Measurements from ENCODE around the gene PHOSPHO2. TPM values are rescaled to one million over a fixed set of nuclear protein-coding genes. Genes with fewer than 3 reads are reported as not detected.
"Not testable (repeated sequence)": the region's sequence is repeated elsewhere in the genome, so short reads cannot be mapped to it uniquely, and the experiment has no call there.

PHOSPHO2 gene
- polyA plus RNA-seq, 3 donors, result 12.5 to 19.9 (median 15.2) TPM

- DNase-seq (ENCODE audit: extremely low read depth in 1 of 11, low read depth in 9 of 11, low spot score in 4 of 11), result no peak
Measured at GRCh38 chr2:169673106-169673505, 21.2 kb upstream of the PHOSPHO2 start.

GRCh38 chr2:169673921-169674320, 20.3 kb upstream of the PHOSPHO2 start:
- DNase-seq (ENCODE audit: extremely low read depth in 1 of 11, low read depth in 9 of 11, low spot score in 4 of 11), result no peak

GRCh38 chr2:169676357-169676756, 17.9 kb upstream of the PHOSPHO2 start:
- DNase-seq (ENCODE audit: extremely low read depth in 1 of 11, low read depth in 9 of 11, low spot score in 4 of 11), result no peak

DNA sequence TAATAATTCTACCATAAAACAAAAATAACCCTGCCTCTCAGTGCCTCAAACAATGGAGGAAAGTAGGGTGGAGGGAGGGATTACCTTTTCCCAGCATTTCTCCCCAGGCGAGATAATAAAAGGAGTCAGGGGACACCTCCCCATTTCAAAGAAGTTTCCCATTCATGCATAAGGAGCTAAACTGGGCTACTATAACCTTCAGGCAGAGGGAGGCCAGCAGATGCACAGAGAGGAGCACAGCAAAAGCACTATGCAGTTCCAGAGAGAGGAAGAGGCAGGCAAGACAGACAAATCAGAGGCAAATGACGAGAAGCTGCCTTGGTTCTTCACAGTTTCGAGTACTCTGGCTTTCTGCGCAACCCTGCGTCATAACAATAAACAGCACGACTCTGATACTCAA, 17.4 kb upstream of the PHOSPHO2 start:
- no peak for DNase-seq (ENCODE audit: extremely low read depth in 1 of 11, low read depth in 9 of 11, low spot score in 4 of 11)

DNA sequence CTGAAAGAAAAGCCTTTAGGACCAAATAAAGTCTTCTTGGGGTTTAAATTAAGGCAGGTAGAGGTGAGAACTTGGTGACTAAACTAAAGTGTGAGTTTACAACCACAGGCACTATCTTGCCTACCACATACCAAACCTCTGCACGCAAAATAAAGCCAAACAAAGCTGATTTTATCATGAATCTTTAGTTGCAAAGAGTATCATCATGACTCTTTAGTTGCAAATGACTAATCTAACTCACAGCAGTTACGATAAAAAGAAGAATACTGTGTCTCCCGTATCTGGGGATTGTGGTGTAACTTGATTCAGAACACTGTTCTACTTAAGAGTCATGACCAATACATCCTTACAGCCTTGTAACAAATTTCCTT, 11.2 kb upstream of the PHOSPHO2 start:
- no peak for DNase-seq (ENCODE audit: extremely low read depth in 1 of 11, low read depth in 9 of 11, low spot score in 4 of 11)

DNA sequence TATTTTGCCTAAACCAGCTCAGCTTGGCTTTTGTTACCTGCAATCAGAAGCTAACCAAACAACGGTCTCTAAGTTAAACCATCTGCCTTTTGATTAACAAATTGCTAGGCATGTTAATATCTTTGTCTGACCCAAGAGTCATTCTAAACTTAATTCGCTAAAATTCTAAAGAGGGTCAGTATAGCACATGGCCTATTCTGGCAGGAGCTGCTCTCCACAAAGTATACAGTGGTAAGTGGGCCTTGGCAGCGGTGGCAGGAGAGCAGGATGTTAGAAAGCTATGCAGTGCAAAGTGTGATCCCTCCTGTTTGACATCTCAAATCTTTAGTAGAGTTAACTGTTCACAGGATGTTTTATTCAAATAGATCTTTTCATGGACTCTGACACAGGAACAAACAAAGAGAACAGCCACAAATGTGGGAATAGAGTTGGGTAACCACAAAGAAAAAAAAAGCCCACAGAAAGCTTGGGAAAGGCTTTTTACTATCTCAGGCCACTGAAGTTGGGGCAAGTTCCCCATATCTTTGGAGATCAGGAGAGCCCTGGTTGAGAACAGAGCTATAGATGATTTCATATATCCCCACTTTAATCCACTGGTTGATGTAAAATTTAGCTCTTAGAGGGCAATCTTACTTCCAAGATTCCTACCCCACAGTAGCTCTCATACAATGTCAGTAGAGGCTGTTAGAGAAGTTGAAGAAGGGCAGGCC, 10.7 kb upstream of the PHOSPHO2 start:
- no peak for DNase-seq (ENCODE audit: extremely low read depth in 1 of 11, low read depth in 9 of 11, low spot score in 4 of 11)

- DNase-seq (ENCODE audit: extremely low read depth in 1 of 11, low read depth in 9 of 11, low spot score in 4 of 11), result no peak
Measured at GRCh38 chr2:169684135-169684565, 10.1 kb upstream of the PHOSPHO2 start.

DNA sequence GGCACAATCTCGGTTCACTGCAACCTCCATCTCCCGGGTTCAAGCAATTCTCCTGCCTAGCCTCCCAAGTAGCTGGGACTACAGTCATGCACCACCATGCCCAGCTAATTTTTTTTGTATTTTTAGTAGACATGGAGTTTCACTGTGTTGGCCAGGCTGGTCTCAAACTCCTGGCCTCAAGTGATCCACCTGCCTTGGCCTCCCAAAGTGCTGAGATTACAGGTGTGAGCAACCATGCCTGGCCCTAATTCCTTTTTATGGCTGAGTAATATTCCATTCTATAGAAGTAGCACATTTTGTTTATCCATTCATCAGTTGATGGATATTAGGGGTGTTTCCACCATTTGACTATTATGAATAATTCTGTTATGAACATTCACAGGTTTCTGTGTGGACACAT, 9.6 kb upstream of the PHOSPHO2 start:
- DNase-seq (ENCODE audit: extremely low read depth in 1 of 11, low read depth in 9 of 11, low spot score in 4 of 11), result not testable (repeated sequence)

DNA sequence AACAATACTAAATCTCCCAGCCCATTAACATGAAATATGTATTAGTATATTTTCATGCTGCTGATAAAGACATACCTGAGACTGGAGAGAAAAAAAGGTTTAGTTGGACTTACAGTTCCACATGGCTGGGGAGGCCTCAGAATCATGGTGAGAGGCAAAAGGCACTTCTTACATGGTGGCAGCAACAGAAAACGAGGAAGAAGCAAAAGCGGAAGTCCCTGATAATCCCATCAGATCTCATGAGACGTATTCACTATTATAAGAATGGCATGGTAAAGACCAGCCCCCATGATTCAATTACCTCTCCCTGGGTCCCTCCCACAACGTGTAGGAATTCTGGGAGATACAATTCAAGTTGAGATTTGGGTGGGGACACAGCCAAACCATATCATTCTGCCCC, 7.4 kb upstream of the PHOSPHO2 start:
- DNase-seq (ENCODE audit: extremely low read depth in 1 of 11, low read depth in 9 of 11, low spot score in 4 of 11), result not testable (repeated sequence)

DNA sequence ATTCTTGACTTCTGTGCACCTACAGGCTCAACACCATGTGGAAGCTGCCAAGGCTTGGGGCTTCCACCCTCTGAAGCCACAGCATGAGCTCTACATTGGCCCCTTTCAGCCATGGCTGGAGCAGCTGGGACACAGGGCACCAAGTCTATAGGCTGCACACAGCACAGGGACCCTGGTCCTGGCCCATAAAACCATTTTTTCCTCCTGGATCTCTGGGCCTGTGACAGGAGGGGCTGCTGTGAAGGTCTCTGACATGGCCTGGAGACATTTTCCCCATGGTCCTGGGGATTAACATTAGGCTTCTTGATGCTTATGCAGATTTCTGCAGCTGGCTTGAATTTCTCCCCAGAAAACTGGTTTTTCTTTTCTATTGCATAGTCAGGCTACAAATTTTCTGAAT, 6.3 kb upstream of the PHOSPHO2 start:
- not testable (repeated sequence) for DNase-seq (ENCODE audit: extremely low read depth in 1 of 11, low read depth in 9 of 11, low spot score in 4 of 11)

- no peak for DNase-seq (ENCODE audit: extremely low read depth in 1 of 11, low read depth in 9 of 11, low spot score in 4 of 11)
Measured at GRCh38 chr2:169690958-169691357, 3.3 kb upstream of the PHOSPHO2 start.

GRCh38 chr2:169692718-169693117, 1.6 kb upstream of the PHOSPHO2 start:
- no peak for DNase-seq (ENCODE audit: extremely low read depth in 1 of 11, low read depth in 9 of 11, low spot score in 4 of 11)

DNA sequence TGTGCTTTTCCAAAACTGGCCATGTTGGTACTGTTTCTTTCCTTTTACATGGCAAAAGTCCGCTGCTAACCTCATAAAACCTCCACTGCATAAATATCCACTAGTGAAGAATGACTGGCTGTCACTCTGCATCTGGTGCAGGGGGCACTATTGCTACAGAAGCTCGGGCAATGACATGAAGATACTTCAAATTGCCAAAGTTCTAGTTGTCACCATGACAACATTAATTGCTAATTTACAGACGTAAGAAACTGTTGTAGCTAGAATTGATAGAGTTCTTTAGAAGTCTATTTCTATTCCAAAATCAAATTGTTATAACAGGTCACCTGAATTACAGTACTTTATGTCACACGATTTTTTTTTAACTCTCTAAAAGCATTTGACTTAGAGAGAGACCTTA, 909 bp upstream of the PHOSPHO2 start:
- no peak for DNase-seq (ENCODE audit: extremely low read depth in 1 of 11, low read depth in 9 of 11, low spot score in 4 of 11)

DNA sequence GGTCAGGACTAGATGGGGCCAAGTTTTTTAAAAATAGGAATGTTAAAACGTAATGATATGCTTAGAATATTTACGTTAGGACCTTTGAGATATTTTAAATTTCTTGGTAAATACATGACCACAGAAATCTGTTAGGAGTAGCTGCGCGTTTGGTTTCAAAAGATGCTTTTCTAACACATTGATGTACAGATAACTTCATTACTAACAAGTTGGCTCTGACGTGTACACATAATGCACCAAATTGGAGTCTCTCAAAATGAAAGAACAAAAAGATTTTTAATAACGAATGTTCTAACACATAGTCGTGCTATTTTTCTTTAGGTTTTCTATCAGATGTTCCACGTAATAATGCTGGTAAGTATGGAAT, 608 bp downstream of the PHOSPHO2 start:
- no peak for DNase-seq (ENCODE audit: extremely low read depth in 1 of 11, low read depth in 9 of 11, low spot score in 4 of 11)

DNA sequence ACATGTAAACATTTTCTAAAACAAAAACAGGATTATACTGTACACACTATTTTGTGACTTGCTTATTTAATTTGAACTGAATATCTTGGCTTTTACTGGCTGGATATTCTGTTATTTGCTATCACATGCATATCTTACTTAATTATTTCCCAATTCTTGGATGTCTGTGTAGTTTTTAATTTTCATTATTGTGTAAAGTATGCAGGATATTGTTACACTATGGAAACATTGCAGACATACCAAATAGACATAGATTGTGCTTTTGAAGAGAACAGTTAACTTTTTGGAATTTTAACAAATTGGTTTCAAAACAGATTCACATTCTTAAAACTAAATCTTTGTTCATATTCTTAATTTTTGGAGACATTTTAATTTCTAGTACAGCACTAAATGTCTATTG, 2.1 kb downstream of the PHOSPHO2 start:
- no peak for DNase-seq (ENCODE audit: extremely low read depth in 1 of 11, low read depth in 9 of 11, low spot score in 4 of 11)

GRCh38 chr2:169699173-169699572, 4.9 kb downstream of the PHOSPHO2 start:
- not testable (repeated sequence) for DNase-seq (ENCODE audit: extremely low read depth in 1 of 11, low read depth in 9 of 11, low spot score in 4 of 11)

- no peak for DNase-seq (ENCODE audit: extremely low read depth in 1 of 11, low read depth in 9 of 11, low spot score in 4 of 11)
Measured at GRCh38 chr2:169702996-169703395, 8.7 kb downstream of the PHOSPHO2 start.

DNA sequence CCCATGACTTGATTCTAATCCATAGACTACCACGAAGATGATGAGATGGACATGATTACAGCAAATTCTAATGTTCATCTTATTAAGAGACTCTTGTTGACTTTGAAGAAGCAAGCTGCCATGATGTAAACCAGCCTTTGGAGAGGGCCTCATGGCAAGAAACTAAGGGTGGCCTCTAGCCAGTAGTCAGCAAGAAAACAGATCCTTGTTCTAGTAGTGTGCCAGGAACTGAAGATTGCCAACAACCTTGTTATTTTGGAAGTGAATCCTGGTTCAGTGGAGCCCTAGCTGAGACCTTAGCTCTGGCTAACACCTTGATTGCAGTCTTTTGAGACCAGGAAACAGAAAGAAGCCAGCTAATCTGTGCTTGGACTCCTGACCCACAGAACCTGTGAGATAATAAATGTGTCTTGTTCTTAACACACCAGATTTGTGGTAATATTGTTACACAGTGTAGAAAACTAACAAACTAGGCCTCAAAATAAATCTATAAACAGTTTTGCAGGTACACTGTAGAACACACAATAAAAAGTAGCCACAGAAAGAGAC, 10.0 kb downstream of the PHOSPHO2 start:
- no peak for DNase-seq (ENCODE audit: extremely low read depth in 1 of 11, low read depth in 9 of 11, low spot score in 4 of 11)

DNA sequence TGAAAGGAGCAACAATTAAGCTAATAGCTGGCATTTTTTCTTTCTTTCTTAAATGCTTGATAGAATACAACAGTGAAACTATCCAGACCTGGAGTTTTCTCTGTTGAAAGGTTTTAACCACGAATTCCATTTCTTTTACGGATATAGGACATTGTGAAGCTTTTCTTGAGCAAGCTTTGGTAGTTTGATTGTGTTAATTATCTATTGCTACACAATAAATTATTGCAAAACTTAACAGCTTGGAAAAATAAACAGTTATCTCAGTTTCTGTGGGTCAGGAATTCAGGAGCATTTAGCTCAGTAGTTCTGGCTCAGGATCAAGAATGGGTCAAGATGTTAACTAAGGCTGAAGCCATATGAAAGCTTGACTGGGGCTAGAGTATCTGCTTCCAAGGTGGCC, 11.7 kb downstream of the PHOSPHO2 start:
- DNase-seq (ENCODE audit: extremely low read depth in 1 of 11, low read depth in 9 of 11, low spot score in 4 of 11), result no peak

GRCh38 chr2:169707626-169708025, 13.4 kb downstream of the PHOSPHO2 start:
- DNase-seq (ENCODE audit: extremely low read depth in 1 of 11, low read depth in 9 of 11, low spot score in 4 of 11), result no peak

- no peak for DNase-seq (ENCODE audit: extremely low read depth in 1 of 11, low read depth in 9 of 11, low spot score in 4 of 11)
Measured at GRCh38 chr2:169709331-169709730, 15.1 kb downstream of the PHOSPHO2 start.

Measured in renal cortex interstitium (tissue), 11 donors.